ENCODE measurements around the gene INSYN1.

INSYN1 gene

DNA sequence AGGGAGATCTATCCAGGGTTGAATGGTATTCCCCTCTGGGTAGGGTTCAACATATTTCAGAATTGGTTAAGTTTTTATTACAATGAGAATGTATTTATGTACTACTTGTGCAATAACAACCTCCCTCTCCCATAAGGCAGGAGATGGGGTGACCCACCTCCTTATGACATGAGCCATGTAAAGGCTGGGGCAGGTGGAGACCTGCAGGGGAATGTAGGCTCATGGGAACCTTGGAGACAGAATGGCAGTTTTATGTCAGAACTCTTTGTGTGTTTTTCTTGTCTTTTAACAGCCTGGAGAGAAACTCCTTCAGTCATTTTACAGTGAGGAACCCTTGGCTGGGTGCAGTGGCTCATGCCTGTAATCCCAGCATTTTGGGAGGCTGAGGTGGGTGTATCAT is 24.6 kb upstream of the INSYN1 start:
- no peak for DNase-seq (ENCODE audit: low read depth)

DNA sequence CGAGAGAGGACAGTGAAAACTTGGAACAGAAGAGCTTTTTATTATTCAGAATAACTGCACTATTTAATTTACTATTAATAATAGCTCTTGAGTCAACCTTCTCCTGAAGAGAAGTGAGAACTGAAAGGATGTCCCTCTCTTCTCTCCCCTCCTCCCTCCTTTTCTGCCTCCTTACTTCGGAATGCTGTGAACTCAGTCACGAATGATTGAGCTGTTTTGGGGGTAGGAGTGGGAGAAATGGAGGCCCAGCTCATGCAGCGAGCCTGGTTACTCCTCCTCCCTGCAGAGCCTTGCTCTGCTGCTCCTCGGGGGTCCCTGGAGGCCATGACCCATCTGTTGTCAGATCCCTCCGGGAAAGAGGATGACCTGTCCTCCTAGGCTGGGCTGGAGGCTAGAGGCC is 20.3 kb upstream of the INSYN1 start:
- no peak for DNase-seq (ENCODE audit: low read depth)

DNA sequence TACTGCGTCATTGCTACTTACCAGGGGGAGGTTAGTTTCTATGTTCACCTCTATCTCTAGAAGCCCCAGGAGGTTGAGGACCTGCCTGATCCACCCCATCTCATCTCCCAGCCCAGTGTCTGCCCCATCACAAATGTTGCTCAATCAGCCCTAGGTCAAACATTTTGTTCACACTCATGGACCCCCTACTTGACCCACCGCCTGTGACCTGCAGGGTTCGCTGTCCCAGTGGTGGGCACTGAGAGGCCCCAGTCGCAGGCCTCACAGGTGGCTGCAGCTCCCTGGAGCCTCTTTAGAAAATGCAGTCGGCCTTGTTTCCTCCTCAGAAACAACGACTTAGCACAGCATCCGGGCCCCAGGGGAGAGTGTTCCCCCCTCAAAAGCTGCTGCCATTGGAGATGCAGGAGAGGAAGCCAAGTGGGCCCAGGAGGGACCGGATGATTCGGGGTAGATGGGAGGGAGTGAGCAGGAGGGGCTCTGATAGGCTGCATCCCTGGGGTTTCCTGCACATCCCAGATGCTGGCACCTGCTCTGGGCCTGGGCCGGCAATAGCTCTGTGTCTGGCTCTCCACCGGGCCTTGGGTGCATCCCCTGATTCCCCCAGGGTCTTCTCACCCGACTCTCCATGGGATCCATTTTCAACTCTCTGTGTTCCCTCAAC is 18.4 kb upstream of the INSYN1 start:
- DNase-seq (ENCODE audit: low read depth): no peak

DNA sequence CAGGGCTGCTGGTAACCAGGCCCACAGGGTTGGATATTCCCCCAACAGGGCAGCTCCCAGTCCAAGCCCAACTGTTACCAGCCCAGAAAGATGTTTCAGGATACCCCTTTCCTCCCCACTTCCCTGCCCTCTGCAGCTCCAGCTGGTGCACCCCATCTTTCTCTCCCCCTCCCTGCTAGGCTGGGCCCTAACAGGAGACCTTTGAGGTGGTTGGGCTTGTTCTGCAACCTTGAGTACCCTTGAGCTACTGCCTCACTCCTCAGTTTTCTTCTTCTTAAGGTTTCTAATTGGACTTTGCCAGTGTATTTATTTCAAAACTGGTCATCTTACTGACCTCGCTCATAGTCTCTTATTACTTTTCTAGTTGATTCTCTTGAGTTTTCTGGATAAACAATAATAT is 16.9 kb upstream of the INSYN1 start:
- DNase-seq (ENCODE audit: low read depth): no peak

DNA sequence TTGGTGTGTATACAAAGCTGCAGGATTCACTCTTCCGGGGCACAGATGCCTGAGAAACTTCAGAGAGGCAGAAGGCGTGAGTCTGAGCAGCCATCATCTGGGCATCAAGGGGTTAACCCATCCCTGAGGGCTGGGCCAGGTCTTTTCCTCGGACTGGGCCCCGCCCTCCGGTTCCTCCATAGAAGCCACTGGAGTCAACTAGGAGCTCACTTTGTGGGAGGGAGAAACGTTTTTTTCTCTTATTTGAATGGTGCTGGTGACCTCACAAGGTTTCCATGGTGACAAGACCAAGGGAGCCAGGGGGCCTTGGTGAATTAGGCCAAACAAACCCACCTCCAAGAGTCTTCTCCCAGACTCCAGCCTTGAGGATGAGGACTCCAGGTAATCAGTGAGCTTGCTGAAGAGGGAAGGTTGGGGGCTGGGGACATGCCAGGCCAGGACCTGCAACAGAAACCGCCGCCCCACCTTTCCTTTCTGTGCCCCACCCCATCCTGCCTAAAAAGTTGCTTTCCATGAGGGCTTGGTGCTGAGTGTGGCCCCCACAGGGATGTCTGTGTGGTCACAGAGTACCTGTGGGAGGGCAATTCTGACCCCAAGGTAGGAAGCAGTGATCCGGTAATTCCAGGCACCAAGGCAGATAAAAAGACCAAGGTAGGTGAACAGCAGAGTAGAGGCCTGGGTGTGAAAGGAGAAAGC is 14.8 kb upstream of the INSYN1 start:
- no peak for DNase-seq (ENCODE audit: low read depth)

DNA sequence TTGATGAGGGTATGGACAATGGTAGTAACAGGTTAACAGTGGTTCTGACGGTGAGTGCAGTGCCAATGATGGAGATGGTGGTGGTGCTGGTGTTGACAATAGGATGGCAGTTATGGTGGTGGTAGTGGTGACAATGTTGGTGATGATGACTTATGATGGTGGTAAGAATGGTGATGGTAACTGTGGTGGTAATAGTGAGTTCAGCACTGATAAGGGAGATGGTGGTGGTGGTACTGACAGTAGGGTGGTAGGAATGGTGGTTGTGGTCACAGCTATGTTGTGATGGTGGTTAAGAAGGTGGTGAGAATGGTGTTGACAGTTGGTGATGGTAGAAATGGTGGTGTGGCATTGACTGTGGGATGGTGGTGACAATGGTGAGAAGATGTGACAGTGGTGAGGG is 13.4 kb upstream of the INSYN1 start:
- DNase-seq (ENCODE audit: low read depth): no peak

GRCh38 chr15:73765778-73766177 is 12.6 kb upstream of the INSYN1 start:
- no peak for DNase-seq (ENCODE audit: low read depth)

GRCh38 chr15:73763931-73764330 is 10.8 kb upstream of the INSYN1 start:
- DNase-seq (ENCODE audit: low read depth): no peak

DNA sequence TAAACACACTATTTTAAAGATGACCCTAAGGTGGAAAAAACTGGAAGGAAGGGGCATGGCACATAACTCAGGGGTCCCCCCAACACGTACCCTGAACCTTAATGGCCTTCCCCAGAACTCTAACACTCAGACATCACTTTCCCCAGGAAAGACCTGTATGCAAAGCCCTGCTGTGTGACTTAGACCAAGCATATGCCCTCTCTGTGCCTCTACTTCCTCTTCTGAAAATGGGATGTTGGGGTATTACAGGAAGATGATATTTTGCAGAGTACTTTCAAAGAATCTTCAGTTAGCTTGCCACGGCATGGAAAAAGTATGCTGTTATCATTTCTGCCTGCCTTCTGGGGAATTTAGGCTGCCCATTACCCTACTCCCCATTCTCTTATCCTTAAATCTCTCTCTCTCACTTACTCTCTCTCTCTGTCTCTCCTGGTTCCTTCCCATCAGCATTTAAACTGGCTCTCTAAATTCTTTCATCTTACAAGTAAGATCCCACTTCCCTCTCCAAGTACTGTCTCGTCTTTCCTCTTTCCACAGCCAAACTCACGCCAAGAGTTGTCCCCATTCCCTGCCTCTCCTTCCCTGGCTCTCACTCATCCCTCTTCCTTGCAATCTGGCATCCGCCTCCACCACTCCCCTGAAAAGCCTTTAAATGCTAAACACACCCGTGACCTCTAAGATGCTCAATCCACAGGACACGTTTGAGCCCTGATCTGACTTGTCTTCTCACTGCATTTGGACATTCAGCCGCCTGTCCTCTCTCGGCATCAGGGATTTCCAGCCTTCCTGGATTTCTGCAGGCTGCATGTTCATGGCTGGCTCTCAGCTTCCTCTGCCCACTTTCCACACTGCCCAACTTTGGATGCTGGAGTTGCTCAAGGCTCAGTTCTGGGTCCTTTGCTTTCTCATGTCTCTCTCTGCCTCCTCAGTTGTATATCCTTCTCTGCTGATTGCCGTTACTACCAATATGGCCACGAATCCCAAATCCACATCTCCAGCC is 7.5 kb upstream of the INSYN1 start:
- DNase-seq (ENCODE audit: low read depth): no peak

DNA sequence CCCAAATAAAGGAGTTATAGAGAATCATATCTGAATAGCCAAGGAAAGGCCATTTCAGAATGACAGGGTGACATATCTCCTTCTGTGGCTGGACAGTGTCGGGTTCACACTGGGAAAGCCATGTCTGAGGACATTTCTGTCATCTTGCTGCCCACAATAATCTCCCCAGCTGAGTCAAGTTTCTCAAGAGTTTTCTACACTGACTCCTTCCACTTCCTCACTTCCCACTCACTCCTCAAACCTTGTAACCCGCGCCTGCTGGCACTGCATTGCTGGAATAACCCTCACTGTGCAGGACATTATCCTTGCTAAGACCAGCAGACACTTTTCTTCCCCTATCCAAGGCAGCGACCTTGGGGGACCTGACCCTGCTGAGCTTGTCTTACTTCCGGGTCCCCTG is 5.3 kb upstream of the INSYN1 start:
- no peak for DNase-seq (ENCODE audit: low read depth)

GRCh38 chr15:73757571-73757970 is 4.4 kb upstream of the INSYN1 start:
- no peak for DNase-seq (ENCODE audit: low read depth)

DNA sequence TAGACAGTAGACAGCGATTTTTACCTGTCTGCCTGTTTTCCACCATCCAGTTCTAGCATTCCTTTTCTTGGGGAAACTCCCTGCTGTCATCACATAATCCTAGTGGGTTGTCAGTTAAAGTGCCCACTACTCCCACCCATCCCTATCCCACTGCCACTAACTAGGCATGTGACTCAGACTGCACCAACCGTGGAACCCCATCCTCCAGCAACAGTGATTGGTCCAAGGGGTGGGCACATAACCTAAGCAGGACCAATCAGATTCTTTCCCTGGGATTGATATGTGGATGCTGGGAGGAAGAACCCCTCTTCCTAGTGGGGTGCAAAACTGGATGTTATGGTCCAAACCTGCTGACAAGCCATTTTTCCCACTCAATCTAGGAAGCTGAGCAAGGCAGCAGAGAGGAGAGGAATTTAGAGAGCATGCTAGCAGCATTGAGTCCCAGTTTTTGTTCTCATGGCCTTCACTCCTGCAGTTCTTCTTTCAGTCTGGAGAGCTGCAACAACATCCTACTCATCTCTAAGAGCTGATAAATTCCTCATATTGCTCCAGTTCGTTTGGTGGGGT is 3.9 kb upstream of the INSYN1 start:
- no peak for DNase-seq (ENCODE audit: low read depth)

- no peak for DNase-seq (ENCODE audit: low read depth)
These were observed 3.2 kb upstream of the INSYN1 start for GRCh38 chr15:73756390-73756789.

- DNase-seq (ENCODE audit: low read depth): no peak
These were observed 2.8 kb upstream of the INSYN1 start for GRCh38 chr15:73755946-73756345.

DNA sequence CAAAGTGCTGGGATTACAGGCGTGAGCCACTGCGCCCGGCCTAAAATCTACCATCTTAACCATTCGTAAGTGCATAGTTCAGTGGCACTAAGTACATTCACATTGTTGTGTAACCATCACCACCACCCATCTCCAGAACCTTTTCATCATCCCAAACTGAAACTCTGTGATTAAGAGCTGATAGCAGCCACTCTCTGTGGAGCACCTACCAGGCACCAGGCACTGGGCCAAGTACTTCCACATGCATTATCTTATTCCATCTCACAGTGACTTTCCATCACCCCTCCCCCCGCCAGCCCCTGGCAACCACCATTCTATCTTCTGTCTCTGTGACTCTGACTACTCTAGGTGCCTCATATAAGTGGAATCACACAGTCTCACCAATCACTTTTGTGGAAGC is 2.3 kb upstream of the INSYN1 start:
- DNase-seq (ENCODE audit: low read depth): no peak

GRCh38 chr15:73754461-73754860 is 1.3 kb upstream of the INSYN1 start:
- DNase-seq (ENCODE audit: low read depth): no peak

DNA sequence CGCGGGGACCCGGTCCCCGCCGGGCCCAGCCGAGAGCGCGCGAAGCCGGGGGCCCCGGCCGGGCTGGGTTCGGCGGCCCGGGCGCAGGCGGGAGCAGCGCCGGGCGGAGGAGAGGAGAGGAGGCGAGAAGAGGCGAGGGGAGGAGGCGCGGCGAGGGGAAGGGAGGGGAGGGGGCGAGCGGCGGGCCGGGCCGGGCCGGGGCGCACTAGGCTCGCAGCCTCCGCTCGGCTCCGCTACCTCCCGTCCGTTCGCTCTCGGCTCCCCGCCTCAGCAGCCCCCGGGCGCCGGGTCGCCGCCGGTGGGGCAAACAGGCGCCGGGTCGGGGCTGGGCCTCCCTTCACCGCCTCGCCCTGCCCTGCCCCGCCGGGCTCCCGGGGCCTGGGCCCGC is 351 bp downstream of the INSYN1 start:
- DNase-seq (ENCODE audit: low read depth): no peak

- no peak for DNase-seq (ENCODE audit: low read depth)
These were observed 999 bp downstream of the INSYN1 start for GRCh38 chr15:73751899-73752805.

- DNase-seq (ENCODE audit: low read depth): no peak
These were observed 1.6 kb downstream of the INSYN1 start for GRCh38 chr15:73751511-73751898.

GRCh38 chr15:73750951-73751350 is 2.2 kb downstream of the INSYN1 start:
- no peak for DNase-seq (ENCODE audit: low read depth)

DNA sequence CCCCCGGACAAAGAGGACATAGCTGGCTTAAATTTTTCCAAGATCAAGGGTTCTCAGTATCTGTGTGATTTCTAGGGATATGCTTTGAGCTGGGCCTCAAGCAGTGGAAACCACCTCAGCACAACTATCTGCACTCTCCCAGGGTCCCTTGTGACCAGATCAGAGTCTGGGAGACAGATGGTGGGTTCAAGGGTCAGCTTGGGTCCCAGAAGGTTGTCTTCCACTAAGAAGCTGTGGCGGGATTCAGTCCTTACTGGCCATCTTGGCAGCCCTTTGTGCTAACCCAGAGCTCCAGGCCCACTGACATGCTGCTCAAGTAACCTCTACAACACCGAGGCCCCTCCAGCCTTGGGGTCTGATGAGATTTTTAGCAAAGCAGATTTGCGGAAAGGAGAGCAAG is 2.7 kb downstream of the INSYN1 start:
- no peak for DNase-seq (ENCODE audit: low read depth)

DNA sequence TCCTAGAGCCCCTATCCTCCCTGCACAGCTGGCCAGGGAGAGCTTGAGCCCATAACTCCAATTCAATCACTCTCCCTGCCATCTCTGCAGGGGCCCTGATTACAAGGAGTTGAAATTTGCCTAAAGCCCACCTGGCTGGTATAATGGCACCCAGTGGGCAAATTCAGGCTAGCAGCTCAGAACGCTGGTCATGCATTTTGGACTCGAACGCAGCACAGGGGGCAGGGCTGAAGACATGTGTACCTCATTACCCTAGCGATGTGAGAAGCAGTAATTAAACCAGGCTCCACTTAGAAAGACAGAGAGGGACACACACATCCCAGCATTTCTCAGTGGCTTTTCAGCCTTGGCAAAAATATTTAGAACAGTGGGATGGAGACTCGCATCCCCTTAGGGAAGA is 3.2 kb downstream of the INSYN1 start:
- no peak for DNase-seq (ENCODE audit: low read depth)
